Activated CD4-positive, CD25-positive, alpha-beta regulatory T cell treated with anti-CD3 and anti-CD28 coated beads, Interleukin-2, amount 50 U/mL, for 16 hours (primary cell): Measurements from ENCODE around the gene CROCC.

Experiments used
- DNase-seq: peaks from one replicate; pipeline ENCODE4 v3.0.0-alpha.2; 2020; ENCODE audit warnings: low read depth, low spot score

CROCC gene

GRCh38 chr1:16967095-16967575, 45.4 kb downstream of the CROCC start:
- DNase-seq: no peak

GRCh38 chr1:16967962-16968361, 46.2 kb downstream of the CROCC start:
- DNase-seq: no peak

- no peak for DNase-seq
These were observed 46.6 kb downstream of the CROCC start for GRCh38 chr1:16968372-16968771.

- no peak for DNase-seq
These were observed 47.4 kb downstream of the CROCC start for GRCh38 chr1:16969057-16969611.

GRCh38 chr1:16969651-16970050, 47.9 kb downstream of the CROCC start:
- DNase-seq: no peak

- no peak for DNase-seq
These were observed 48.6 kb downstream of the CROCC start for GRCh38 chr1:16970132-16970910.

- no peak for DNase-seq
These were observed 49.8 kb downstream of the CROCC start for GRCh38 chr1:16971341-16972188.

GRCh38 chr1:16972189-16972895, 50.6 kb downstream of the CROCC start:
- no peak for DNase-seq

GRCh38 chr1:16973215-16973614, 51.5 kb downstream of the CROCC start:
- no peak for DNase-seq

- DNase-seq: no peak
These were observed 53.5 kb downstream of the CROCC start for GRCh38 chr1:16975211-16975610.

GRCh38 chr1:16975838-16976237, 54.1 kb downstream of the CROCC start:
- DNase-seq: no peak

GRCh38 chr1:16976966-16977365, 55.2 kb downstream of the CROCC start:
- DNase-seq: no peak

GRCh38 chr1:16977377-16977776, 55.6 kb downstream of the CROCC start:
- DNase-seq: no peak

- no peak for DNase-seq
These were observed 56.4 kb downstream of the CROCC start for GRCh38 chr1:16978139-16978538.

GRCh38 chr1:16978567-16979474, 57.1 kb downstream of the CROCC start:
- DNase-seq: no peak

GRCh38 chr1:16979475-16980327, 58.0 kb downstream of the CROCC start:
- no peak for DNase-seq

GRCh38 chr1:16980473-16981268, 58.9 kb downstream of the CROCC start, which contains the start of gene MFAP2:
MFAP2 (minus strand) TSS chr1:16980620; CDS start chr1:16978273, 2,347 bp downstream.
- no peak for DNase-seq

GRCh38 chr1:16981269-16981849, 59.6 kb downstream of the CROCC start:
- no peak for DNase-seq
